PFSK-1 (cell line): ENCODE measurements around the gene GAP43.

Source experiments
- FOXP2 ChIP-seq: optimal IDR thresholded peaks from 2 replicates; pipeline ENCODE3; 2011; ENCODE audit warnings: borderline replicate concordance, control low read depth, inconsistent platforms; ENCODE audit not compliant: insufficient read depth; ENCODE audit errors: extremely low read length, extremely low read depth
- POLR2AphosphoS5 ChIP-seq: IDR thresholded peaks from 2 replicates; pipeline ENCODE4 v1.6.1; 2012; ENCODE audit warnings: low read depth, mild to moderate bottlenecking, control low read depth, low read length, moderate library complexity
- SIN3A ChIP-seq: IDR thresholded peaks from 2 replicates; pipeline ENCODE4 v1.6.1; 2012; ENCODE audit warnings: mild to moderate bottlenecking, low read length, moderate library complexity, borderline replicate concordance; ENCODE audit not compliant: insufficient read depth
- TAF1 ChIP-seq: IDR thresholded peaks from 2 replicates; pipeline ENCODE4 v1.6.1; 2012; ENCODE audit warnings: low read length, control low read depth, borderline replicate concordance; ENCODE audit not compliant: insufficient read depth
- TF ChIP-seq, protein P1 (sequence below), 2 experiments: IDR thresholded peaks; 2 replicates each; pipeline versions ENCODE4 v1.6.1 to v1.8.0; 2011 to 2012; ENCODE audit warnings: low read depth in 2 of 2, low read length in 2 of 2, control low read depth in 1 of 2, inconsistent platforms in 1 of 2, mild to moderate bottlenecking in 1 of 2, moderate library complexity in 1 of 2; ENCODE audit not compliant: insufficient read depth in 1 of 2

GAP43 gene

DNA sequence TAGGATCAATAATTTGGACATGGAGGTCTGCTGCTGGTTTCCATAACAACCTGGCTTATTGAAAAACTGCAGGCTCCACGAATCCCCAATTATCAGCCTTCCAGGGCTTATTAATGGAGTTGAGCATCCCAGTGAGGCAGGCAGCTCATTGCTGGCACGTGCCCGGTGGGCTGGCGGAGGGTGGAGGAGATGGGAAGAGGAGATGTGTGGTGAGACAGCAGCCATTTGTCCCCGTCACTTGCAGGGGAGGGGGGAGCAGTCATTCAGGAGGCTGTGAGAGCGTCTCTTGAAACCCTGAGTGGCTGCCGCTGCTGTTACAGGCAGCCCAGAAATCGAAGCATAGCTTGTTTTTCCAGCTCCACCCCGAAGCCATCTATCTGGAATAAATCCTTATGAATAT is 70.6 kb downstream of the GAP43 start:
- TF ChIP-seq, protein P1, sequence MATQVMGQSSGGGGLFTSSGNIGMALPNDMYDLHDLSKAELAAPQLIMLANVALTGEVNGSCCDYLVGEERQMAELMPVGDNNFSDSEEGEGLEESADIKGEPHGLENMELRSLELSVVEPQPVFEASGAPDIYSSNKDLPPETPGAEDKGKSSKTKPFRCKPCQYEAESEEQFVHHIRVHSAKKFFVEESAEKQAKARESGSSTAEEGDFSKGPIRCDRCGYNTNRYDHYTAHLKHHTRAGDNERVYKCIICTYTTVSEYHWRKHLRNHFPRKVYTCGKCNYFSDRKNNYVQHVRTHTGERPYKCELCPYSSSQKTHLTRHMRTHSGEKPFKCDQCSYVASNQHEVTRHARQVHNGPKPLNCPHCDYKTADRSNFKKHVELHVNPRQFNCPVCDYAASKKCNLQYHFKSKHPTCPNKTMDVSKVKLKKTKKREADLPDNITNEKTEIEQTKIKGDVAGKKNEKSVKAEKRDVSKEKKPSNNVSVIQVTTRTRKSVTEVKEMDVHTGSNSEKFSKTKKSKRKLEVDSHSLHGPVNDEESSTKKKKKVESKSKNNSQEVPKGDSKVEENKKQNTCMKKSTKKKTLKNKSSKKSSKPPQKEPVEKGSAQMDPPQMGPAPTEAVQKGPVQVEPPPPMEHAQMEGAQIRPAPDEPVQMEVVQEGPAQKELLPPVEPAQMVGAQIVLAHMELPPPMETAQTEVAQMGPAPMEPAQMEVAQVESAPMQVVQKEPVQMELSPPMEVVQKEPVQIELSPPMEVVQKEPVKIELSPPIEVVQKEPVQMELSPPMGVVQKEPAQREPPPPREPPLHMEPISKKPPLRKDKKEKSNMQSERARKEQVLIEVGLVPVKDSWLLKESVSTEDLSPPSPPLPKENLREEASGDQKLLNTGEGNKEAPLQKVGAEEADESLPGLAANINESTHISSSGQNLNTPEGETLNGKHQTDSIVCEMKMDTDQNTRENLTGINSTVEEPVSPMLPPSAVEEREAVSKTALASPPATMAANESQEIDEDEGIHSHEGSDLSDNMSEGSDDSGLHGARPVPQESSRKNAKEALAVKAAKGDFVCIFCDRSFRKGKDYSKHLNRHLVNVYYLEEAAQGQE (IDR thresholded peaks at IDR 0.05; ENCODE audit: insufficient read depth in 1 of 2, low read depth in 2 of 2, low read length in 2 of 2): no peak
- no peak for TF ChIP-seq SIN3A
- TF ChIP-seq TAF1: no peak
- TF ChIP-seq FOXP2: no peak
- no peak for TF ChIP-seq POLR2AphosphoS5

DNA sequence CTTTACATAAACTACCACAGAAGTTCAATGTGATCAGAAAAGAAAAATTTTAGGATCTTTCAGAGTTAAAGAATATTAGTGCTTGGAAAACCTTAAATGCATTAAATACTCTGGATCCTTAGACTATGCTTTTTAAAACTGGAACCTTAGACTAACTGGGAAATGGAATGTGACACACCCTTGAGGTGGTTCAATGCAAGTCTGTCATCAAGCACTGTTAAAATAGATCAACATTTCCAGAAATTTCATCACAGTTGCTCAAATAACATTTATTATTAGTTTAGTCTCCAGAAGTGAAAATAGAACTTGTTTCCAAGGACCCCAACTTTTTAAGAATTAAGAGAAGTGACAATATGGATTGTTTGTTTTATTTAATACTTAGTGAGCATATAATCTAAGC is 71.8 kb downstream of the GAP43 start:
- no peak for TF ChIP-seq TAF1
- TF ChIP-seq, protein P1 (IDR thresholded peaks at IDR 0.05; ENCODE audit: insufficient read depth in 1 of 2, low read depth in 2 of 2, low read length in 2 of 2): no peak
- no peak for TF ChIP-seq SIN3A
- TF ChIP-seq FOXP2: no peak
- no peak for TF ChIP-seq POLR2AphosphoS5

DNA sequence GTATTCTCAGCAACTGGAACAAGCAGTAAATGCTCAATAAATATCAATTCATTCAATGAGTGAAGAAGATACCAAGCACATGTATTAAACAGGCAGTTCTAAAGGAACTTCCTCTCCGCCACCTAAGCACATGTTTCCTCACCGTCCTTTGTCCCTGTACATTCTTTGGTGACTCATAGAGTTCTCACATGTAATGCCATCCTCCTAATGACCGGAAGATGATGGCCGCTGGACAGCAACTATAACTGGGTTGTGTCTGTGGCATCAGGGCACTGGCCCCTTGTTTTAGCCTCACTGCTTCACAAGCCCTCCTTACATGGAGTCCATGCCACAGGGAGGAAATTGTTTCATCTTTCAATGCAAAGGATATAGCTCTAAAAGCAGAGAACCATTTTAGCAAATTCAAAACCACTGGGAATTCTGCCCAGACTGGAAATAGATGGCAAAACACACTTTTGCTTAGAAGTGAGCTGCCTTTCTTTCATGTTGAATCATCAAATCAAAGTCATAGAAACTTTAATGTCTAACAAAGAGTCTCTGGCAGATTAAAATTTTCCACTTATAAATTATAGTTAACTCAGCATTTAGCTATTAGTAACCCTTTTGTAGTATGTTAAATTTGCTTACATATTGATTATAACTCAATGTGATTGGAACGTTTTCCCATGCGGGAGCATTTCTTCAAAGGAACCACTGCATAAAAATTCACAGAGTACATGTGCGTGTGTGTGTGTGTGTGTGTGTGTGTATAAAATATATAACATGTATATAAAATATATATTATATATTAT is 74.1 kb downstream of the GAP43 start:
- TF ChIP-seq, protein P1 (IDR thresholded peaks at IDR 0.05; ENCODE audit: insufficient read depth in 1 of 2, low read depth in 2 of 2, low read length in 2 of 2): peak in 1 of 2 experiments; percentile 71; a peak in 1 of 4 replicates
- no peak for TF ChIP-seq POLR2AphosphoS5

DNA sequence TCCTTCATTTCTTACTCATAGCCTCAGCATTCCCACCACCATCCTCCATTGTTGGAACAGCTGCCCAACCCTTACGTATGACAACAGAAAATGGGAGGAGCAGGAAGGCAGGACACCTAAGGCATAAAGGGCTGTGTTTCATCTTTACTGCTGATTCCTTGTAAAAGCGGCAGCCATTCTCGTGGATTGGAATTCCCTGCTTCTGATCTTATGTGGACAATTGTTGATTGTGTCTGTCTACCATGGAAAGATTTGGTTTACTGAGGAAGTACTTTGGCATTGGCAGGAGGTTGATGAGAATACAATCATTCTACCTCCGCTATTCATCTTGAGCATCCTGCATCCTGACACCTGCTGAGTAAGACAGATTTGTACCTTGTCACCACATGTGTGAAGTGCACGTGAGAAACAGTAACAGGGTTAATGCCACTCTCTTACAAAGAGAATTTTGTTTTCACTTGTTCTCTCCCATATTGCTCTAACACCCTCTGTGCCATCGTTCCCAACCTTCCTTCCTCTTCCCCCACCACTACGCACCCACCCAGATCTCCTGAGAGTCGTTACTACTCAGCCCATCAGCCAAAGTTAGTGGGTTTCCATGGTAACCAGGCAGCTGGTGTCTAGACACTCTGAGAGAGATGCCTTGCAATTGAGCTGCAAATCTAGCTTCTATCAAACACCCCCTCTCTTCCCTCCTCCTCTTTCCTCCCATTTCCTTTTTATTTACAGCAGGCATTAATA is 75.7 kb downstream of the GAP43 start:
- TF ChIP-seq SIN3A (no peak), POLR2AphosphoS5 (no peak), TAF1 (no peak), FOXP2 (no peak)
- TF ChIP-seq, protein P1 (IDR thresholded peaks at IDR 0.05; ENCODE audit: insufficient read depth in 1 of 2, low read depth in 2 of 2, low read length in 2 of 2): no peak
